HTERT RPE-1 (cell line): Measurements from ENCODE around the gene GPC1.

Experiments
- in situ Hi-C: fragments of 300-500 bp; cut with MboI; formaldehyde crosslinking; loops from 4 replicates; pipeline ENCODE4 v1.14.3; 2020; ENCODE audit warnings: low sequenced_read_pairs

GPC1 gene

DNA sequence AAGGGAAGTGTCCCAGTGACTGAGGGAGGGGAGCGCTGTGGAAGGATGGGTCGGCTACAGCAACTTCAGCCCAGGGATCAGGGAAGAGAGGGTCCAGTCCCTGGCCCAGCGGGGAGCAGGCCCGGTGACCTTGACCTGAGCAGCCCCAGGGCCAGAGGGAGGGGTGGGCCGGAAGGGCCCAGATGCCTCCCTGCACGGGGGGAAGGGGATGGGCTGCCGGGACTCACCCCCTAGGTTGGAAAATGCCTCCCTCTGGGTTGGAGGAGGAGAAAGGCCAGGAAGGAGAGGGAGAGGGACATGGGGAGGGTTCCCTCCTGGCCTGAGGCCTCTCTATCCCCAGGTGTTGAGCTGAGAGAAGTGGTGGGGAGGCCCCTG, 19.8 kb downstream of the GPC1 start:
- in situ Hi-C loops: no loop called here

DNA sequence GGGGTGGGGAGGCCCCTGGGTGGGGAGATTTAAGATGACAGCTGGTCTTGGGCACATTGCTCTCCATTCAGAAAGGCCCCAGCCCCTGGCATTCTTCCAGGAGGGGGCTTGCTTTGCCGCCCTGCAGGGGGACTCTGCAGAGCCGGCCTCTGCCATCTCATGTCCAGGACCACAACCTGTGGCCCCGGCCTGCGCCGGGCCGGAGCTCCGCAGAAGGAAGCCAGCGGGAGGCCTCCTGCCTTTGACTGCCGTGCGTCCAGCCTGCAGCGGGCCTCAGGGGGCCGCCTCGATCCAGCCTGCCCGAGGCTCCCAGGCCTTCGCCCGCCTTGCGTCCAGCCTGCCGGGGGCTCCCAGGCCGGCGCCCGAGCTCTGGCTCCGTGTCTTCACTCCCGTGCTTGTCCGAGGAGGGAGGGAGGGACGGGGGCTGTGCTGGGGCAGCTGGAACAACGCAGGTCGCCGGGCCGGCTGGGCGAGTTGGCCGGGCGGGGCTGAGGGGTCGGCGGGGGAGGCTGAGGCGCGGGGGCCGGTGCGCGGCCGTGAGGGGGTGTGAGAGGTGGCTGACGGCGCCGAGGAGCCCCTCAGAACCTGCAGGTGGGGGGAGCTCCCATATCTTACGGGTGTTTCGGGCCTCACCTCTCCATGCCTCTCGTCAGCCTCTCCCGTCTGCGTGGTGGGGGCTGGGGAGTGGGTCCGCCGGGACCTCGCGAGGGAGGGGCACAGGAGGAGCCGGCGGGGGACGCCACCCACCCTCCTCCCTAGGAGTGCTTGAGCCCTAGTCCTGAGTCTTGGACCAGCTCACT, 20.4 kb downstream of the GPC1 start:
- in situ Hi-C loops: no loop called here

GRCh38 chr2:240456447-240457222, 21.2 kb downstream of the GPC1 start:
- in situ Hi-C loops: no loop called here

DNA sequence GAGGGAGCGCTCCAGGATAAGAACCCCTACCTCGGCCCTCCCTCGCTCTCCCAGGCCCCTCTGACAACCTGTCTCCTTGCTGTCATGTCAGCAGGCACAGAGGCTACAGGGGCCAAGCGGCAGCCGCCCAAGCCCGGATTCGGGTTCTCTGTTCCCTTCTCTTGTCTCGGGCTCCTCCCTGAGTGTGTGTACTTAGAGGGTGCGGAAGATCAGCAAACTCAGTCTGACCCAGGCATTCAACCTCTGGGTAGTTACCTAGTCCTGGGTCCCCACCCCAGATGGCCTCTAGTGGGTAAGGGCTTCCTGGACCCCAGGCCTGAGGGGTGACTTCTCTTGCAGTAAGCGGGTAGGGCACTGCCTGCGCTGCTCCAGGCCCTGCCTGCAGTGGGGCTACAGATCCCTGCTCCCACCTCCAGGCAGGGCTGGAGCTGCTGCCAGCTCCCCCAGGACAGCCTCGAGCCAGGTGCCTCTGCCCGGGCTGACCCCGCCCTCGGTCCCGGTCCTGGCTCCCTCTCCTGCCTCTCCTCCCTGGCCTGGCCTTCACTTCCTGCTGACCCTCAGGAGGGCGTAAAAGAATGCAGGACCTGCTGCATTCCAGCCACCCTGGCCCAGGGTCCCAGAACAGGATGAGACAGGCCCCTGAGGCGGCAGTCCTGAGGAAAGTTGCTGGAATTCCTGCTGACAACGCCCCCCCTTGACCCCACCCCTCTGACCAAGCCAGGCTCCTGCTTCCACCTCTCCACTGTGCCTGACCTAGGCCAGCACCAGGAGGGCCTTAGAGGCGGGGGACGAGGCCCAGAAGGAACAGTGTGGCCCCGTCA, 22.0 kb downstream of the GPC1 start:
- in situ Hi-C loops: no loop called here

- in situ Hi-C loops: no loop called here
These were observed 22.8 kb downstream of the GPC1 start for GRCh38 chr2:240458044-240458899.

DNA sequence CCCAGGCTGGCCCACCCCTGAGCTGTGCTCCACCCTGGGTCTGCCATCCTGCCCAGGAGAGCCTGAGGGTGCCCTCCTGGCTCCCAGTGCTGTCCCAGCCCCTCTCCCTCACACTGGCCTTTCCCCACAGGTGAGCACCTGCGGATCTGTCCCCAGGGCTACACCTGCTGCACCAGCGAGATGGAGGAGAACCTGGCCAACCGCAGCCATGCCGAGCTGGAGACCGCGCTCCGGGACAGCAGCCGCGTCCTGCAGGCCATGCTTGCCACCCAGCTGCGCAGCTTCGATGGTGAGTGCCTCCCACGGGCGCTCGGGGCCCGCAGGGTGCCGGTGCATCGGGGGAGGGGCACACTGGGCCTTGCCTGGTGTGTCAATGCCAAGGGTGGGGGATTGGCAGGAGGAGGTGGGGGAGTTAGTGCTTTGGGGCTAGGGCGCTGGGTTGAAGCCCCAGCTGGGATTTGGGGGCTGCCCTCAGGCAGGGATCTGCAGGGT, 23.5 kb downstream of the GPC1 start:
- in situ Hi-C loops: no loop called here

DNA sequence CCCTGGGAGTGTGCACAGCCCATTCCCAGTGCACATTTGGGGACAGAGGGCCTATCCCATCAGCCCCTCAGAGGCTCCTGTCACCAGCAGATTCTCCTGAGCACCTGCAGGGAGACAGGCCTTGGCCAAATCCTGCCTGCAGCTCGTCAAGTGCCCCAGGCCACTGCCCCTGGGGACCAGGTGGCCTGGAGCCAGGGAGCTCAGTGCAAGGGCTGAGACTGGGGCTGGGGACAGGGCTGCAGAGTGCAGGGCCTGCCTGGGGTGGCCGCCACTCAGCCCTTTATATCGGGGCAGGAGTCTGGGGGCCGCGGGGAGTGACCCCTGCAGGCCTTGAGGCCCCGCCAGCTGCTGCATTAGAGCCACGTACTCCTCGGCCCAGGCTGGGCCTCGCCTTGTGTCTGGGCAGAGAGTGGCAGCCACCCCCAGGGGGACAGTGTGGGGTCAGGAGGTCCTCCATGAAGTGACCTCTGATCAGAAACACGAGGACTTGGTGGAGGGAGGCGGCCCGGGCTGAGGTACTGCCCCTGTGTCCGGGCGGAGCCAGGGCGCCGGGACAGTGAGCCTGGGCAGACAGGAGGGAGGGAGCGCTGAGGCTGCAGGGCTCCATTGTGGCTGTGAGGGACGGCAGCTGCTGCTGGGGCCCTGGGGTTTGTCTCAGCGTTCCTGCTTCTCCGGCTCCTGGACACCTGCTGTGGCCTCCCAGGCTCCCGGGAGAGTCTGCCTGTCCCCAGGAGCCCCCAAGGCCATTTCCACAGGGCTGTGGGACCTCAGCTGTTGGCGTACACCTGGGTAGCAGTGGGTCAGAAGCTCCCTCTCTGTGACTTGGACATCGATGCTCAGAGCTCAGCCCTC, 24.2 kb downstream of the GPC1 start:
- in situ Hi-C loops: no loop called here

DNA sequence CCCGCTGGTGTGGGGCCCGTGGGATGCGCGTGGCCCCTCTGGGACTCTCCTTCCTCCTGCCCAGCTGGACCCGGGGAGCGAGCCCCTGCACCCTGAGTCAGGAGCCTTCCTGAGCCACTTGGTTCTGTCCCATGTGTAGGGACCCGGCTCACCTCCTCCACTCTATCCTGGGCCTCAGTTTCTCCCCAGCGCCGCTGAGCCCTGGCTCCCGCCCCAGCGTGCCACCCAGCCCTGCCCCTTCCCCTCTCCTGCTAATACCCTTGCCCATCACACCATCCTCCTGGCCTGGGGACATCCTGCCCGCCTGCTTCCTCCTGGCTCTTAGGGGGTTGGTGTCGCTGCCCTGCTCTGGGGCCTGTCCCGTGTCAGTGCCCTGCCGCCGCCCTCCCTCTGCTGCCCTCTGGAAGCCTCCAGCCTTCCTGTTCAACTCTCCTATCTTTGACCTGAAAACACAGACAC, 24.8 kb downstream of the GPC1 start:
- in situ Hi-C loops: no loop called here

- in situ Hi-C loops: no loop called here
These were observed 25.4 kb downstream of the GPC1 start for GRCh38 chr2:240460781-240461431.

DNA sequence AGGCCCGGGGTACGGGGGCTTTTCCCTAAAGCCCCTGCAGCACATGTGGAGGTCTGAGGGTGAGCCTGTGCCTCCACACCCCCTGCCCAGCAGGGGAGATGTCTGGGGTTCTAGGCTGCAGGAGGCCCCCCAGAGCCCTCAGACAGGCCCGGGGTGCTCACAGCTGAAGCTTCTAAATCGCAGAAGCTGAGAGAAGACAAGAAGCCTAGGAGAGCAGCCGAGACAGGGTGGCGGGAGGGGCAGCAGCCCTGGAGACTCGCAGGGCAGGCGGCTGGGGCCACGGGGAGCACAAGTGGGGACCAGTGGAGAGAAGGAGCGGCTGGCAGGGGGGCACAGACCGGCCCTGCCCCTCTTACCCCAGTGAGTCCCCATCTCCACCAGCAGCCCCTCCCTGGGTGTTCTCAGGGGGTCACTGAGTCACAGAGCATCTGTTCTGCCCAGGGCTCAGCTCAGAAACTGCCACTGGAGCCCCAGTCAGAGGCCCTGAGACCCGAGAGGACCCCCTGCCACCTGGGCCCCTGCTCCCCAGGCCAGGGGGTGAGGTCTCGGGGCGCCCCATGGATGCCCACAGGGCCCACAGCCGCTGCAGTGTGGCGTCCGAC, 26.1 kb downstream of the GPC1 start:
- in situ Hi-C loops: no loop called here

DNA sequence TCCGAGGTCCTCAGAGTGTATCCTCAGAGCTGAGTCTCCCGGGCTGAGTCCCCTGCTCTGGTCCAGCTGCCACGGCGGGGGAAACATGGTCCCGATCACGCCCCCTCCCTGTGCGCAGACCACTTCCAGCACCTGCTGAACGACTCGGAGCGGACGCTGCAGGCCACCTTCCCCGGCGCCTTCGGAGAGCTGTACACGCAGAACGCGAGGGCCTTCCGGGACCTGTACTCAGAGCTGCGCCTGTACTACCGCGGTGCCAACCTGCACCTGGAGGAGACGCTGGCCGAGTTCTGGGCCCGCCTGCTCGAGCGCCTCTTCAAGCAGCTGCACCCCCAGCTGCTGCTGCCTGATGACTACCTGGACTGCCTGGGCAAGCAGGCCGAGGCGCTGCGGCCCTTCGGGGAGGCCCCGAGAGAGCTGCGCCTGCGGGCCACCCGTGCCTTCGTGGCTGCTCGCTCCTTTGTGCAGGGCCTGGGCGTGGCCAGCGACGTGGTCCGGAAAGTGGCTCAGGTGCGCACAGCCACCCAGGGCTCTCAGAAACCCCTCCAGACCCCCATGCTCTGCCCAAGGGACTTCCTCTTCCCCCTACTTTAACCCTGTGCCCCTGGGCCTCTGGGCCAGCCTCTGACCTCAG, 26.7 kb downstream of the GPC1 start:
- in situ Hi-C loops: no loop called here

DNA sequence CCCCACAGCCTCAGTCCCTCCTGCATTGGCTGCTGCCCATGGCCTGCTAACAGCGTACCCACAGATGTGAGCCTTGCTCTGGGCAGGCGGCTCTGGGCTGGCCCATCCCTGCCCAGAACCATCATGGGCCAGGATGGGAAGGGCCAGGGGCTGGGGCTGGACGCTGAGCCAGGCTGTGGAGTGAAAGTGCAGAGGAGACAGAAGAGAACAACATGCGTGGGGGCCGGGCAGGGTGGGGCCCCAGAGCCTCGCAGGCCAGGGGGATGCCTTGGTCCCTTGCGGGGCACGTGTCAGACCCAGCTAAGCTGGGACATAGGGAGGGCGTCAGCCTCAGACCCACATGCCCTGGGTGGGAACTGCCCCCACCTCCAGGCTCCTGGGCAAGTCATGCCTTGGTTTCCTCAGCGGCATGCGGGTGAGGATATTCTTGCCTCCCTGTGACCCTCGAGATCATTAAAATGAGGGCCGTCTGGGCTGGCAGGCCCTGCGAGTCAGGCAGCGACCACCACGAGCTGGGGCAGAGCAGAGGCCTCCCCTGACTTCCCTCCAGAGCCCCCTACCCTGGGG, 27.3 kb downstream of the GPC1 start:
- in situ Hi-C loops: no loop called here

DNA sequence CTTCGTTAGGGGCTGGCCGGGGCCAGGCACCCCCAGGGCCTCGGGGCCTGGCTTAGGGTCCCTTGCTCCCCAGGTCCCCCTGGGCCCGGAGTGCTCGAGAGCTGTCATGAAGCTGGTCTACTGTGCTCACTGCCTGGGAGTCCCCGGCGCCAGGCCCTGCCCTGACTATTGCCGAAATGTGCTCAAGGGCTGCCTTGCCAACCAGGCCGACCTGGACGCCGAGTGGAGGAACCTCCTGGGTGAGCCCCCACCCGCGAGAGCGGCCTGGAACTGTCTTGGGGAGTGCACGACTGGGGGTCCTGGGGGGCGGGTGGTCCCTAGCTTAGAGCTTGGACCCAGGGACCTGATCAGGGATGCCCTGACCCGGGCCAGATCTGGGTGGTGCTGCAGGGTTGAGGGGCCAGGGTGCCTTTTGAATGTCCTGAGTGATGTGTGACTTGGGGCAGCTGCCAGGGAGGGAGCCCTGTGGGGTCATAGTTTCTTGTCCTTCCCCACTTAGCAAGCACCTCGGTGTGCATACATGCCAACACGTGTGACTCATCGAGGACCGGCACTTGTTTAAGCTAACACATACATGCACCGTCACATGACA, 27.9 kb downstream of the GPC1 start:
- in situ Hi-C loops: no loop called here

DNA sequence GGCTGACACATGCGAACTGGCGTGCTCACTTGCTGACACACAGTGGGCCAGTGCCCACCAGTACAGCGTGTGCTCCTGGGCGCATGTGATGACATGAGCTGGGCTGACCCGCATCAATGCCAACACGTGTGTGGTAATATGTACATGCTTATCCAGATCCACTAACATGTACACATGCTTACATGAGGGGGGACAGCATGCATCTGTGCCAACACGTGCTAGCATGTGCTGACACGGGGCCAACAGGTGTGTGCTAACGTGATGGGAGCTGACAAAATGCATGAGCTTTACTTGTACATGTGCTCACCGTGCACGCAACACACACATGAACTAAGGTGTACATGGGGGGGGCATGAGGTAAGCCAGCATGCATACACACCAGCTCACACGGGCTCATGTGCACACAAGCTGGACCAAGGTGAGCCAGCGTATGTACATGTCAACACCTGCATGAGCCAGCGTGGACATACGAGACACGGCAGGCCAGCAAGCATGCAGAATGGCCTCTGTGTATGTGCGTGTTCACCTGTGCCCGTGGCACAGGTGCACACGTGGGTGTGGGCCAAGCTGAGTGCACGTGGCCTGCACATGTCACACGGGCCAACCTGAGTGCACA, 28.5 kb downstream of the GPC1 start:
- in situ Hi-C loops: no loop called here

- in situ Hi-C loops: no loop called here
These were observed 29.2 kb downstream of the GPC1 start for GRCh38 chr2:240464514-240465241.

GRCh38 chr2:240465268-240465764, 29.9 kb downstream of the GPC1 start:
- in situ Hi-C loops: no loop called here
